ENCODE data around the gene NIPA2.

DNA sequence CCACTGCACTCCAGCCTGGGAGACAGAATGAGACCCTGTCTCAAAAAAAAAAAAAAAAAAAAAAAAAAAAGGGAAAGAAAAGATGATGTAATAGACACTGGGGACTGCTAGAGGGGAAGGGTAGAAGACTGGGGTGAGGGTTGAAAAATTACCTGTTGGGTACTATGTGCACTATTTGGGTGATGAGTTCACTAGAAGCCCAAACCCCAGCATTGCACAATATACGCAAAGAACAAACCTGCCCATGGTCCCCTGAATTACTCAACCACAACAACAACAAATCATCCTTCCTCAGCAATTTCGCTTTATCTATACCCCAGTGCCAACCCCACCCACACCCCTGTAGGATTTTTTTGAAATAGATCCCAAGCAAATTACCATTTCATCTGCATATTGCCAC, 38.6 kb upstream of the NIPA2 start:
- TF ChIP-seq, protein P1, sequence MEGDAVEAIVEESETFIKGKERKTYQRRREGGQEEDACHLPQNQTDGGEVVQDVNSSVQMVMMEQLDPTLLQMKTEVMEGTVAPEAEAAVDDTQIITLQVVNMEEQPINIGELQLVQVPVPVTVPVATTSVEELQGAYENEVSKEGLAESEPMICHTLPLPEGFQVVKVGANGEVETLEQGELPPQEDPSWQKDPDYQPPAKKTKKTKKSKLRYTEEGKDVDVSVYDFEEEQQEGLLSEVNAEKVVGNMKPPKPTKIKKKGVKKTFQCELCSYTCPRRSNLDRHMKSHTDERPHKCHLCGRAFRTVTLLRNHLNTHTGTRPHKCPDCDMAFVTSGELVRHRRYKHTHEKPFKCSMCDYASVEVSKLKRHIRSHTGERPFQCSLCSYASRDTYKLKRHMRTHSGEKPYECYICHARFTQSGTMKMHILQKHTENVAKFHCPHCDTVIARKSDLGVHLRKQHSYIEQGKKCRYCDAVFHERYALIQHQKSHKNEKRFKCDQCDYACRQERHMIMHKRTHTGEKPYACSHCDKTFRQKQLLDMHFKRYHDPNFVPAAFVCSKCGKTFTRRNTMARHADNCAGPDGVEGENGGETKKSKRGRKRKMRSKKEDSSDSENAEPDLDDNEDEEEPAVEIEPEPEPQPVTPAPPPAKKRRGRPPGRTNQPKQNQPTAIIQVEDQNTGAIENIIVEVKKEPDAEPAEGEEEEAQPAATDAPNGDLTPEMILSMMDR (conservative IDR thresholded peaks at IDR 0.05; ENCODE audit: low read length) = no peak
- TF ChIP-seq EZH2phosphoT487 (IDR thresholded peaks at IDR 0.05; ENCODE audit: borderline replicate concordance, low read depth, low read length) = no peak

Data from OCI-LY7 (cell line).